Thymus (tissue), 11 donors: ENCODE results near the gene SLC8A2. TPM values are rescaled to one million over a fixed set of nuclear protein-coding genes. Genes with fewer than 3 reads are reported as not detected.

ENCODE experiments used
- DNase-seq, 9 donors: peaks; one replicate each; pipeline ENCODE4 v3.0.0-alpha.2; 2013; ENCODE audit warnings: low spot score in 9 of 9, low read depth in 6 of 9, missing footprints in 1 of 9
- H3K27ac ChIP-seq, 2 donors: one replicate each; pipeline ENCODE4 v1.5.1; 2013; ENCODE audit warnings: control low read depth in 1 of 2, low read depth in 1 of 2, low read length in 1 of 2, mild to moderate bottlenecking in 1 of 2, moderate library complexity in 1 of 2
- H3K27me3 ChIP-seq, 2 donors: one replicate each; pipeline ENCODE4 v1.5.1; 2013; ENCODE audit warnings: low read length in 1 of 2; ENCODE audit not compliant: control insufficient read depth in 2 of 2, insufficient read depth in 1 of 2
- H3K36me3 ChIP-seq, 2 donors: one replicate each; pipeline ENCODE4 v1.5.1; 2013; ENCODE audit warnings: low read length in 1 of 2, mild to moderate bottlenecking in 1 of 2, moderate library complexity in 1 of 2; ENCODE audit not compliant: control insufficient read depth in 2 of 2, insufficient read depth in 2 of 2
- H3K4me1 ChIP-seq, 2 donors: one replicate each; pipeline ENCODE4 v1.5.1; 2013; ENCODE audit warnings: low read length in 2 of 2; ENCODE audit not compliant: control insufficient read depth in 2 of 2, insufficient read depth in 2 of 2
- H3K4me3 ChIP-seq, 2 donors: one replicate each; pipeline ENCODE4 v1.5.1; 2013; ENCODE audit warnings: low read length in 2 of 2, control low read depth in 1 of 2, mild to moderate bottlenecking in 1 of 2
- H3K9me3 ChIP-seq, 2 donors: one replicate each; pipeline ENCODE4 v1.5.1; 2013; ENCODE audit warnings: low read length in 1 of 2, mild to moderate bottlenecking in 1 of 2; ENCODE audit not compliant: control insufficient read depth in 2 of 2, insufficient read depth in 1 of 2
- WGBS: extraction: QIAGEN DNeasy Blood & Tissue Kit; methylation state at CpG from one replicate; pipeline ENCODE4 v1.1.7; 2013; 5-methylcytosine and 5-hydroxymethylcytosine counted together
- polyA plus RNA-seq: library from polyadenylated mRNA; stranded (reverse); fragments of 200-250 nt; gene quantifications from one replicate; pipeline ENCODE4 v1.2.3, GENCODE V29; 2013
- total RNA-seq: library from RNA; stranded (reverse); fragments of 120-200 nt; gene quantifications from one replicate; pipeline ENCODE4 v1.2.4, GENCODE V29; 2013
- donor health status: healthy.

The SLC8A2 gene
- total and polyA plus RNA-seq, 2 donors = 0.14 to 0.16 TPM

DNA sequence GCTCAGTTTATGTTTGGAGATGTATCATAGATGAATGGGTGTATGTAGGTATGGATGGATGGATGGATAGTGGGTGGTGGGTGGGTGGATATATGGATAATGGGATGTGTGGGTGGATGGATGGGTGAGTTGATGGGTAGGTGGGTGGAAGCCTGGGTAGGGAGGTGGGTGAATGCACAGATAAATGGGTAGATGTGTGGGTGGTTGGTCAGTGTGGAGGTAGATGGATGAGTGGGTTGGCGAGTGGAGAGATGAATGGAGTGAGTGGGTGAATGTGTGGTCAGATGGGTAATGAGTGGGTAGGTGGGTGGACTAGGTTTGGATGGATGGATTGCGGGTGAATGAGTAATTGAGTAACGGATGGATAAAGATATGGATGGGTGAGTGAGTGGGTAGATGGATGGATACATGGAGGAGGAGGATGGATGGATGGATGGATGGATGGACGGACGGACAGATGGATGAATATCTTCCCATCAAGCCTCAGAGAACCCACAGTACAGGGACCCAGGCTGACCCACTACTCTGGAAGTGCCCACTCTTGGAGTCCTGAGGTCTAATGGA lies 65.8 kb downstream of the SLC8A2 start:
- Histone ChIP-seq H3K9me3 (no peaks in the 10 kb centered on the region), H3K4me3 (no peak overlapping the region), H3K27me3 (peaks cover 12 to 46% of the 10 kb centered on the region in 2 donors), H3K4me1 (no peaks in the 10 kb centered on the region), H3K36me3 (no peaks in the 10 kb centered on the region), H3K27ac (no peak overlapping the region)
- DNase-seq = no peak
- 83% methylated on average over 5 of the region's 5 CpGs for WGBS

- WGBS = 93% methylated on average over 4 of the region's 4 CpGs
- Histone ChIP-seq H3K9me3 (no peaks in the 10 kb centered on the region), H3K4me1 (no peaks in the 10 kb centered on the region), H3K27ac (no peak overlapping the region), H3K27me3 (peaks cover 12 to 46% of the 10 kb centered on the region in 2 donors), H3K36me3 (no peaks in the 10 kb centered on the region), H3K4me3 (no peak overlapping the region)
- no peak for DNase-seq
These were observed 66.5 kb downstream of the SLC8A2 start for GRCh38 chr19:47405197-47405550.

DNA sequence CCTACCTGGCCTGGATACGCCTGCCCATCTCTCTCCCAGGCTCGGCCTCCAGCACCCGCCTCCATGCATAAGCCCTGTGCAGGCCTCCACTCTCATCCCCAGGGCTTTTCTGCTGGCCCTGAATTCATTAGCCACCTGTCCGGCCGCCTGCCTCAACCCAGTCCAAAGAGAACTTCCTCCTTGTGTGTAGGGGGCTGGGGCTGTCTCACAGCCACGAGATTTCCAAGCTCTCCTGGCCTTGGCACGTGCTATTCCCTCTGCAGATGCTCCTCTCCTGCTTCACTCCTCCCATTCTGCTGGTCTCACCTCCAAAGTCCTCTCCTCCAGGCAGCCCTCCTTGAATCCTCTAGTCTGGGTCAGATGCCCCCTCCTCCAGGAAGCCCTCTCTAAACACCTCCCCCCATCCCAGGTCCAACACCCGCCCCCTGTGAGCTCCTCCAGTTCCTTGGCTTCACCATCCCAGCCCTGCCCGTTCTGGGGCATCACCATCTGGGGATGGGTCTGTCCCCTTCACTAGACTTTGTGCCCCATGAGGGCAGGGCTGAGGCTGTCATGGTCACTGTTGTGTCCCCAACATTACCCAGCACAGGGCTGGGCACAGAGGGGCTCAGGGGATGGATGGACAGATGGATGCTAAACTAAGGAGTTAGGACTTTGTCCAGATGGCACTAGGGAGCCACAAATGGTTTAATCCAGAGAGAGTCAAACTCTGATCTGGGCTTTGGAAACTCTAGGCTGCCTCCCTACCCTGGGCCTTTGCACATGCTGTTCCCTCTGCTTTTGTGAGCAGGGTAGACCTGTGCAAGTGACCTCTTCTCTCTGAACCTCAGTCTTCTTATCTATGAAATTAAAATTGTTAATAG lies 67.1 kb downstream of the SLC8A2 start:
- H3K27me3 ChIP-seq = peaks cover 12 to 47% of the 10 kb centered on the region in 2 donors
- WGBS = 74% methylated on average over 9 of the region's 9 CpGs
- no peak overlapping the region for H3K4me3 ChIP-seq
- H3K9me3 ChIP-seq = no peaks in the 10 kb centered on the region
- H3K4me1 ChIP-seq = no peaks in the 10 kb centered on the region
- no peak for DNase-seq
- H3K36me3 ChIP-seq = no peaks in the 10 kb centered on the region
- no peak overlapping the region for H3K27ac ChIP-seq

GRCh38 chr19:47402504-47402903 lies 69.2 kb downstream of the SLC8A2 start:
- Histone ChIP-seq H3K27me3 (peaks cover 10 to 42% of the 10 kb centered on the region in 2 donors), H3K4me3 (no peak overlapping the region), H3K36me3 (no peaks in the 10 kb centered on the region), H3K27ac (no peak overlapping the region), H3K9me3 (no peaks in the 10 kb centered on the region), H3K4me1 (no peaks in the 10 kb centered on the region)
- WGBS = 89% methylated on average over 16 of the region's 16 CpGs
- DNase-seq = no peak

DNA sequence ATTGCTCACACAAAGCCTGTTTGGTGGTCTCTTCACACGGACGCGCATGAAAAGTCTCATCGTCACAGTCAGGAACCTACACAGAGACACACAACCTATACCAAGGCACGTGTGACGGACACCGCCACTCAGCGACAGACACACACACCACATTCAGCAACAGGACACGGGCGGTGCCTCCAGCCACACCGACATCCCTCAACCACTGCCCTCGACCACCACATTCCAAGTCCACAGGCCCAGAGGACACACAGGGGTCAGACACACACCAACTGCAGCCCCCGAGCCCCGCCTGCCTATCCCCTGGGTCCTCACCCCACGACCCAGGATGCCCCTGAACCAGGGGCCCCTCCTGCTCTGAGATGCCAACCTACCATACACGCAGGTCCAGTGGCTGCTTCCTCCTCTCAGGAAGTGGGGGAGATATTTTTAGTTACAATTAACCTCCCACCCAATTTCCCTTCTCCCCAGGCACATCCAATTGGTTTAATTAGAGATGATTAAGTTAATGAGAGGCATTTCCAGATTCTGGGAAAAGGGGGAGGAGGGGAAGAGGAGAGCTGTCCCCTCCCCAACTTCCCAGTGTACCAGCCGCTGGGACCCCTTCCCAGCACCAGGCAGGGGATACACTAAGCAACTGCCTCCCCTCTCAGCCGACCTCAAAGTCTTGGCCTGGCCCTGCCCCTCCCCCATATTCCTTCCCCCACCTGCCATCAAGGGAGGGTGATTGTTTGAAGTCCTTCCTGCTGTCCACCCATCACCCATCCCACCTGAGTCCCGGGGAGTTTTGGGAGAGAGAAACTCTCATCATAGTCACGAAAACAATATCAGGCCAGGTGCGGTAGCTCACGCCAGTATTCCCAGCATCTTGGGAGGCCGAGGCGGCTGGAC lies 72.7 kb downstream of the SLC8A2 start:
- DNase-seq = no peak
- WGBS = 72% methylated on average over 24 of the region's 24 CpGs
- H3K4me1 ChIP-seq = no peaks in the 10 kb centered on the region

GRCh38 chr19:47391510-47392223 lies 80.0 kb downstream of the SLC8A2 start:
- WGBS = 39% methylated on average over 15 of the region's 15 CpGs
- H3K27ac ChIP-seq = no peak overlapping the region
- H3K9me3 ChIP-seq = no peaks in the 10 kb centered on the region
- peak; percentile 18 to 75 (median 39) for DNase-seq
- H3K4me1 ChIP-seq = no peaks in the 10 kb centered on the region
- no peak overlapping the region for H3K4me3 ChIP-seq
- H3K27me3 ChIP-seq = peaks cover 0 to 3% of the 10 kb centered on the region in 2 donors
- H3K36me3 ChIP-seq = no peaks in the 10 kb centered on the region

More for the DNA sequence above, 72.7 kb downstream of the SLC8A2 start:
- peaks cover 0 to 15% of the 10 kb centered on the region in 2 donors for H3K27me3 ChIP-seq
- H3K9me3 ChIP-seq = no peaks in the 10 kb centered on the region
- H3K4me3 ChIP-seq = no peak overlapping the region
- no peak overlapping the region for H3K27ac ChIP-seq
- no peaks in the 10 kb centered on the region for H3K36me3 ChIP-seq

GRCh38 chr19:47390533-47391488 lies 80.9 kb downstream of the SLC8A2 start:
- 90% methylated on average over 20 of the region's 20 CpGs for WGBS
- DNase-seq = no peak
- H3K36me3 ChIP-seq = no peaks in the 10 kb centered on the region
- H3K4me1 ChIP-seq = no peaks in the 10 kb centered on the region
- H3K9me3 ChIP-seq = no peaks in the 10 kb centered on the region
- H3K27me3 ChIP-seq = peaks cover 0 to 3% of the 10 kb centered on the region in 2 donors
- H3K4me3 ChIP-seq = no peak overlapping the region
- no peak overlapping the region for H3K27ac ChIP-seq

- Histone ChIP-seq H3K36me3 (no peaks in the 10 kb centered on the region), H3K27me3 (peaks cover 0 to 3% of the 10 kb centered on the region in 2 donors), H3K27ac (no peak overlapping the region), H3K9me3 (no peaks in the 10 kb centered on the region), H3K4me1 (no peaks in the 10 kb centered on the region), H3K4me3 (no peak overlapping the region)
- WGBS = 89% methylated on average over 9 of the region's 9 CpGs
- DNase-seq = no peak
These were observed 82.5 kb downstream of the SLC8A2 start for GRCh38 chr19:47389150-47389556.
